HepG2 (cell line): ENCODE results near the gene DMGDH. TPM values are rescaled to one million over a fixed set of nuclear protein-coding genes. Genes with fewer than 3 reads are reported as not detected.
A peak's percentile ranks its signal among the peaks of the same experiment; 100 is the strongest.

Experiments used
- AGO2 ChIP-seq: fragments of 200-400 bp; formaldehyde crosslinking; optimal IDR thresholded peaks from 2 replicates; pipeline ENCODE3; 2017; ENCODE audit warnings: mild to moderate bottlenecking, low read depth, low read length, moderate library complexity
- BRCA1 ChIP-seq: sonication (generic); formaldehyde crosslinking; IDR thresholded peaks from 2 replicates; pipeline ENCODE4 v1.4.0; 2020; ENCODE audit warnings: missing genetic modification reagents
- ELF3 ChIP-seq: IDR thresholded peaks from 2 replicates; pipeline ENCODE4 v1.6.1; 2016; ENCODE audit warnings: missing genetic modification reagents, missing compliant biosample characterization
- FOXA3 ChIP-seq: IDR thresholded peaks from 2 replicates; pipeline ENCODE4 v1.6.1; 2016; ENCODE audit warnings: missing genetic modification reagents, missing compliant biosample characterization
- KDM6A ChIP-seq: IDR thresholded peaks from 2 replicates; pipeline ENCODE4 v1.6.1; 2016; ENCODE audit warnings: low read depth
- MTA3 ChIP-seq: sonication (generic); formaldehyde crosslinking; IDR thresholded peaks from 2 replicates; pipeline ENCODE4 v1.4.0; 2020; ENCODE audit warnings: missing genetic modification reagents
- PRPF4 ChIP-seq: fragments of 200-400 bp; formaldehyde crosslinking; IDR thresholded peaks from 2 replicates; pipeline ENCODE4 v1.6.1; 2016; ENCODE audit warnings: low read length, low read depth; ENCODE audit not compliant: poor library complexity, severe bottlenecking
- RAD21 ChIP-seq: fragments of 450-650 bp; formaldehyde crosslinking; IDR thresholded peaks from 2 replicates; pipeline ENCODE4 v1.5.0; 2020; ENCODE audit warnings: mild to moderate bottlenecking
- RAD51 ChIP-seq: fragments of 450-650 bp; IDR thresholded peaks from 2 replicates; pipeline ENCODE4 v1.6.1; 2016; ENCODE audit warnings: borderline replicate concordance
- TEAD3 ChIP-seq: optimal IDR thresholded peaks from 2 replicates; pipeline ENCODE3; 2016; ENCODE audit warnings: borderline replicate concordance
- TRIM24 ChIP-seq: sonication (generic); formaldehyde crosslinking; IDR thresholded peaks from 2 replicates; pipeline ENCODE4 v1.8.0; 2022; ENCODE audit warnings: mild to moderate bottlenecking, missing genetic modification reagents
- ZBTB38 ChIP-seq: sonication (generic); formaldehyde crosslinking; IDR thresholded peaks from 2 replicates; pipeline ENCODE4 v1.5.1; 2020; ENCODE audit warnings: mild to moderate bottlenecking, missing genetic modification reagents
- ZNF230 ChIP-seq: sonication (generic); formaldehyde crosslinking; IDR thresholded peaks from 2 replicates; pipeline ENCODE4 v1.4.0; 2020; ENCODE audit warnings: mild to moderate bottlenecking, missing genetic modification reagents
- ZNF274 ChIP-seq: sonication (generic); formaldehyde crosslinking; IDR thresholded peaks from 2 replicates; pipeline ENCODE4 v1.5.1; 2020; ENCODE audit warnings: mild to moderate bottlenecking, missing genetic modification reagents
- ZNF720 ChIP-seq: sonication (generic); formaldehyde crosslinking; IDR thresholded peaks from 2 replicates; pipeline ENCODE4 v1.4.0; 2020; ENCODE audit warnings: missing genetic modification reagents
- polyA plus RNA-seq, 8 experiments: library from polyadenylated mRNA; depleted of rRNA in 3 of 8; stranded (reverse) in 7 of 8; unstranded in 1 of 8; fragments of >200 nt; fragmentation: Illumina TruSeq in 4 of 8; extraction: Trizol in 4 of 8; gene quantifications; 2 replicates each; pipeline versions ENCODE4 v1.2.1 to v1.2.3, GENCODE V29; 2011 to 2016; ENCODE audit warnings: low read depth in 4 of 8, missing spikeins in 1 of 8, mixed read lengths in 1 of 8; ENCODE audit not compliant: insufficient read depth in 1 of 8
- total RNA-seq, 5 experiments: library from RNA; depleted of rRNA; stranded (reverse); fragments of >200 nt; fragmentation: Illumina TruSeq; extraction: Trizol; gene quantifications; 2 replicates each; pipeline ENCODE4 v1.2.3, GENCODE V29; 2016; ENCODE audit warnings: low read depth in 1 of 5
- TF ChIP-seq, protein P1 (sequence below), 2 experiments: fragments of 450-650 bp in 1 of 2; sonication (generic) in 1 of 2; formaldehyde crosslinking in 1 of 2; IDR thresholded peaks; 2 replicates each; pipeline versions ENCODE4 v1.6.1 to v1.8.0; 2016 to 2022; ENCODE audit warnings: antibody characterized with exemption in 1 of 2, mild to moderate bottlenecking in 1 of 2, missing genetic modification reagents in 1 of 2
- TF ChIP-seq, protein P2 (sequence below): sonication (generic); IDR thresholded peaks from 2 replicates; pipeline ENCODE4 v1.6.1; 2016; ENCODE audit warnings: low read depth, borderline replicate concordance
- TF ChIP-seq, protein P3 (sequence below): sonication (generic); formaldehyde crosslinking; IDR thresholded peaks from 2 replicates; pipeline ENCODE4 v1.8.1; 2022; ENCODE audit warnings: low read depth, mild to moderate bottlenecking, missing genetic modification reagents

DMGDH gene
- total and polyA plus RNA-seq, 2 of the 13 experiments (the other 11 are each of a cell fraction or from before 2014, with no cell fraction given): 3.6 to 7.9 TPM

DNA sequence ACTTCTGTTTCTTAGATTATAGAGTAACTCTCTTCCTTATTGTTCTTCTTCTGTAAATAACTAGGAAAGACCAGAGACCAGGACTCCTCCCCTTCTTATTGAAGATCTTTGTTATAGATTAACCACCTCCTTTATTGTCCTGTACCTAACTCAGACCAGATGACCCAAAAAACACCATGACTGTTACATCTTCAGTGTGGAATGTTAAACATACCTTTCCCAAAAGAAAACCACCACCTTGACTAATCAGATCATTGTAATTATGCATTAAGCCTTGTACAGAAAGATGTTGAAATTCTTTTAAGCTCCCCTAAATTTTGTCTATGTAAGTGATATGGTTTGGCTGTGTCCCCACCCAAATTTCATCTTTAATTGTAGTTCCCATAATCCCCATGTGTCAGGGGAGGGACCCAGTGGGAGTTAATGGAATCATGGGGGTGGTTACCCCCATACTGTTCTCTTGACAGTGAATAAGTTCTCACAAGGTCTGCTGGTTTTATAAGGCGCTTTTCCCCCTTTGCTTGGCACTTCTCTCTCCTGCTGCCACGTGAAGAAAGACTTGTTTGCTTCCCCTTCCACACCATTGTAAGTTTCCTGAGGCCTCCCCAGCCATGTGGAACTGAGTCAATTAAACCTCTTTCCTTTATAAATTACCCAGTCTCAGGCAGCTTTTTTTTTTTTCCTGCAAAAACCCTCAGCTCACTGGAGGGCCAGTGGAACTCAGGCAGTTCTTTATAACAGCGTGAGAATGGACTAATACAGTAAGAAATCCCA lies 110.6 kb downstream of the DMGDH start (continued):
- TF ChIP-seq, protein P1, sequence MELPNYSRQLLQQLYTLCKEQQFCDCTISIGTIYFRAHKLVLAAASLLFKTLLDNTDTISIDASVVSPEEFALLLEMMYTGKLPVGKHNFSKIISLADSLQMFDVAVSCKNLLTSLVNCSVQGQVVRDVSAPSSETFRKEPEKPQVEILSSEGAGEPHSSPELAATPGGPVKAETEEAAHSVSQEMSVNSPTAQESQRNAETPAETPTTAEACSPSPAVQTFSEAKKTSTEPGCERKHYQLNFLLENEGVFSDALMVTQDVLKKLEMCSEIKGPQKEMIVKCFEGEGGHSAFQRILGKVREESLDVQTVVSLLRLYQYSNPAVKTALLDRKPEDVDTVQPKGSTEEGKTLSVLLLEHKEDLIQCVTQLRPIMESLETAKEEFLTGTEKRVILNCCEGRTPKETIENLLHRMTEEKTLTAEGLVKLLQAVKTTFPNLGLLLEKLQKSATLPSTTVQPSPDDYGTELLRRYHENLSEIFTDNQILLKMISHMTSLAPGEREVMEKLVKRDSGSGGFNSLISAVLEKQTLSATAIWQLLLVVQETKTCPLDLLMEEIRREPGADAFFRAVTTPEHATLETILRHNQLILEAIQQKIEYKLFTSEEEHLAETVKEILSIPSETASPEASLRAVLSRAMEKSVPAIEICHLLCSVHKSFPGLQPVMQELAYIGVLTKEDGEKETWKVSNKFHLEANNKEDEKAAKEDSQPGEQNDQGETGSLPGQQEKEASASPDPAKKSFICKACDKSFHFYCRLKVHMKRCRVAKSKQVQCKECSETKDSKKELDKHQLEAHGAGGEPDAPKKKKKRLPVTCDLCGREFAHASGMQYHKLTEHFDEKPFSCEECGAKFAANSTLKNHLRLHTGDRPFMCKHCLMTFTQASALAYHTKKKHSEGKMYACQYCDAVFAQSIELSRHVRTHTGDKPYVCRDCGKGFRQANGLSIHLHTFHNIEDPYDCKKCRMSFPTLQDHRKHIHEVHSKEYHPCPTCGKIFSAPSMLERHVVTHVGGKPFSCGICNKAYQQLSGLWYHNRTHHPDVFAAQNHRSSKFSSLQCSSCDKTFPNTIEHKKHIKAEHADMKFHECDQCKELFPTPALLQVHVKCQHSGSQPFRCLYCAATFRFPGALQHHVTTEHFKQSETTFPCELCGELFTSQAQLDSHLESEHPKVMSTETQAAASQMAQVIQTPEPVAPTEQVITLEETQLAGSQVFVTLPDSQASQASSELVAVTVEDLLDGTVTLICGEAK (IDR thresholded peaks at IDR 0.05): no peak
- TF ChIP-seq, protein P1 (CRISPR knock-in tag; IDR thresholded peaks at IDR 0.05): no peak
- no peak for TF ChIP-seq RAD51
- TF ChIP-seq AGO2: no peak
- no peak for TF ChIP-seq ZNF720 (CRISPR knock-in tag)
- TF ChIP-seq ZNF230 (CRISPR knock-in tag): no peak
- TF ChIP-seq, protein P2, sequence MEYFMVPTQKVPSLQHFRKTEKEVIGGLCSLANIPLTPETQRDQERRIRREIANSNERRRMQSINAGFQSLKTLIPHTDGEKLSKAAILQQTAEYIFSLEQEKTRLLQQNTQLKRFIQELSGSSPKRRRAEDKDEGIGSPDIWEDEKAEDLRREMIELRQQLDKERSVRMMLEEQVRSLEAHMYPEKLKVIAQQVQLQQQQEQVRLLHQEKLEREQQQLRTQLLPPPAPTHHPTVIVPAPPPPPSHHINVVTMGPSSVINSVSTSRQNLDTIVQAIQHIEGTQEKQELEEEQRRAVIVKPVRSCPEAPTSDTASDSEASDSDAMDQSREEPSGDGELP: peak; percentile 37; the same call in 1 of the 2 replicates
- peak; percentile 72 for TF ChIP-seq TEAD3 (CRISPR knock-in tag)
- TF ChIP-seq ZNF274 (CRISPR knock-in tag): no peak
- peak; percentile 76 for TF ChIP-seq FOXA3 (CRISPR knock-in tag)
- TF ChIP-seq ZBTB38 (CRISPR knock-in tag): no peak
- no peak for TF ChIP-seq KDM6A
- no peak for TF ChIP-seq MTA3 (CRISPR knock-in tag)
- TF ChIP-seq BRCA1 (CRISPR knock-in tag): no peak
- TF ChIP-seq PRPF4: no peak
- no peak for TF ChIP-seq TRIM24 (CRISPR knock-in tag)
- no peak for TF ChIP-seq RAD21 (CRISPR knock-in tag)
- peak; percentile 51; the same call in 1 of the 2 replicates for TF ChIP-seq ELF3 (CRISPR knock-in tag)
- TF ChIP-seq, protein P3, sequence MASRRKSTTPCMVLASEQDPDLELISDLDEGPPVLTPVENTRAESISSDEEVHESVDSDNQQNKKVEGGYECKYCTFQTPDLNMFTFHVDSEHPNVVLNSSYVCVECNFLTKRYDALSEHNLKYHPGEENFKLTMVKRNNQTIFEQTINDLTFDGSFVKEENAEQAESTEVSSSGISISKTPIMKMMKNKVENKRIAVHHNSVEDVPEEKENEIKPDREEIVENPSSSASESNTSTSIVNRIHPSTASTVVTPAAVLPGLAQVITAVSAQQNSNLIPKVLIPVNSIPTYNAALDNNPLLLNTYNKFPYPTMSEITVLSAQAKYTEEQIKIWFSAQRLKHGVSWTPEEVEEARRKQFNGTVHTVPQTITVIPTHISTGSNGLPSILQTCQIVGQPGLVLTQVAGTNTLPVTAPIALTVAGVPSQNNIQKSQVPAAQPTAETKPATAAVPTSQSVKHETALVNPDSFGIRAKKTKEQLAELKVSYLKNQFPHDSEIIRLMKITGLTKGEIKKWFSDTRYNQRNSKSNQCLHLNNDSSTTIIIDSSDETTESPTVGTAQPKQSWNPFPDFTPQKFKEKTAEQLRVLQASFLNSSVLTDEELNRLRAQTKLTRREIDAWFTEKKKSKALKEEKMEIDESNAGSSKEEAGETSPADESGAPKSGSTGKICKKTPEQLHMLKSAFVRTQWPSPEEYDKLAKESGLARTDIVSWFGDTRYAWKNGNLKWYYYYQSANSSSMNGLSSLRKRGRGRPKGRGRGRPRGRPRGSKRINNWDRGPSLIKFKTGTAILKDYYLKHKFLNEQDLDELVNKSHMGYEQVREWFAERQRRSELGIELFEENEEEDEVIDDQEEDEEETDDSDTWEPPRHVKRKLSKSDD (CRISPR knock-in tag): no peak
